ENCODE data around the gene STOML1.

STOML1 gene

GRCh38 chr15:74037171-74038117 is 45.3 kb upstream of the STOML1 start:
- DNase-seq (ENCODE audit: low spot score): no peak
- in situ Hi-C loops (cut with MboI; ENCODE audit: low sequenced_read_pairs, unreplicated experiment): no loop called here
- TF ChIP-seq, protein P1, sequence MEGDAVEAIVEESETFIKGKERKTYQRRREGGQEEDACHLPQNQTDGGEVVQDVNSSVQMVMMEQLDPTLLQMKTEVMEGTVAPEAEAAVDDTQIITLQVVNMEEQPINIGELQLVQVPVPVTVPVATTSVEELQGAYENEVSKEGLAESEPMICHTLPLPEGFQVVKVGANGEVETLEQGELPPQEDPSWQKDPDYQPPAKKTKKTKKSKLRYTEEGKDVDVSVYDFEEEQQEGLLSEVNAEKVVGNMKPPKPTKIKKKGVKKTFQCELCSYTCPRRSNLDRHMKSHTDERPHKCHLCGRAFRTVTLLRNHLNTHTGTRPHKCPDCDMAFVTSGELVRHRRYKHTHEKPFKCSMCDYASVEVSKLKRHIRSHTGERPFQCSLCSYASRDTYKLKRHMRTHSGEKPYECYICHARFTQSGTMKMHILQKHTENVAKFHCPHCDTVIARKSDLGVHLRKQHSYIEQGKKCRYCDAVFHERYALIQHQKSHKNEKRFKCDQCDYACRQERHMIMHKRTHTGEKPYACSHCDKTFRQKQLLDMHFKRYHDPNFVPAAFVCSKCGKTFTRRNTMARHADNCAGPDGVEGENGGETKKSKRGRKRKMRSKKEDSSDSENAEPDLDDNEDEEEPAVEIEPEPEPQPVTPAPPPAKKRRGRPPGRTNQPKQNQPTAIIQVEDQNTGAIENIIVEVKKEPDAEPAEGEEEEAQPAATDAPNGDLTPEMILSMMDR (IDR thresholded peaks at IDR 0.05; ENCODE audit: borderline replicate concordance, control extremely low read depth, extremely low read depth, insufficient read depth, missing control alignments): no peak

GRCh38 chr15:74036271-74037170 is 44.4 kb upstream of the STOML1 start:
- TF ChIP-seq, protein P1 (IDR thresholded peaks at IDR 0.05; ENCODE audit: borderline replicate concordance, control extremely low read depth, extremely low read depth, insufficient read depth, missing control alignments): peak; percentile 5
- in situ Hi-C loops (cut with MboI; ENCODE audit: low sequenced_read_pairs, unreplicated experiment): no loop called here
- peak; percentile 49 for DNase-seq (ENCODE audit: low spot score)

- in situ Hi-C loops (cut with MboI; ENCODE audit: low sequenced_read_pairs, unreplicated experiment): no loop called here
- TF ChIP-seq, protein P1 (IDR thresholded peaks at IDR 0.05; ENCODE audit: borderline replicate concordance, control extremely low read depth, extremely low read depth, insufficient read depth, missing control alignments): no peak
- DNase-seq (ENCODE audit: low spot score): no peak
Observed at GRCh38 chr15:74035121-74036017, 43.3 kb upstream of the STOML1 start.

GRCh38 chr15:74034206-74034755 is 42.2 kb upstream of the STOML1 start:
- in situ Hi-C loops (cut with MboI; ENCODE audit: low sequenced_read_pairs, unreplicated experiment): no loop called here
- DNase-seq (ENCODE audit: low spot score): no peak
- TF ChIP-seq, protein P1 (IDR thresholded peaks at IDR 0.05; ENCODE audit: borderline replicate concordance, control extremely low read depth, extremely low read depth, insufficient read depth, missing control alignments): no peak

- no peak for DNase-seq (ENCODE audit: low spot score)
- TF ChIP-seq, protein P1 (IDR thresholded peaks at IDR 0.05; ENCODE audit: borderline replicate concordance, control extremely low read depth, extremely low read depth, insufficient read depth, missing control alignments): no peak
- in situ Hi-C loops (cut with MboI; ENCODE audit: low sequenced_read_pairs, unreplicated experiment): no loop called here
Observed at GRCh38 chr15:74032606-74033561, 40.8 kb upstream of the STOML1 start.

Measured in GM13976 (cell line).